Measurements from ENCODE around the gene MCRIP2.

GRCh38 chr16:609984-610383, 31.6 kb upstream of the MCRIP2 start:
- no peak for TF ChIP-seq CTCF (IDR thresholded peaks at IDR 0.05; ENCODE audit: control extremely low read depth in 1 of 3, insufficient read depth in 1 of 3, low read depth in 1 of 3, low read length in 3 of 3)
- no peak for TF ChIP-seq YY1 (IDR thresholded peaks at IDR 0.05; ENCODE audit: low read depth, low read length)
- no peak for TF ChIP-seq POLR2AphosphoS5 (IDR thresholded peaks at IDR 0.05; ENCODE audit: low read depth, low read length)
- TF ChIP-seq CEBPB (IDR thresholded peaks at IDR 0.05; ENCODE audit: low read depth, low read length) = no peak
- no peak for TF ChIP-seq RAD21 (IDR thresholded peaks at IDR 0.05 in 1 of 2, conservative IDR thresholded peaks at IDR 0.05 in 1 of 2; ENCODE audit: low read depth in 2 of 2, low read length in 2 of 2)
- TF ChIP-seq CHD2 (IDR thresholded peaks at IDR 0.05; ENCODE audit: low read length) = no peak
- no peak for TF ChIP-seq EP300 (IDR thresholded peaks at IDR 0.05; ENCODE audit: borderline replicate concordance in 1 of 2, low read depth in 2 of 2, low read length in 2 of 2)

Data from H1 (cell line).